GM12891 (cell line): ENCODE data around the gene TUBGCP2.

ENCODE experiments used
- DNase-seq: peaks from one replicate; pipeline ENCODE4 v3.0.0; 2011; ENCODE audit warnings: low spot score; ENCODE audit not compliant: insufficient read length
- FAIRE-seq: peaks from 2 replicates; lab custom pipeline; 2011; peaks lifted over from hg19 to GRCh38; lab: Jason Lieb, UNC
- PAX5 ChIP-seq: IDR thresholded peaks from 2 replicates; pipeline ENCODE4 v1.6.1; 2011; ENCODE audit warnings: low read length, moderate library complexity, mild to moderate bottlenecking; ENCODE audit not compliant: insufficient read depth, severe bottlenecking
- POLR2A ChIP-seq: IDR thresholded peaks from 2 replicates; pipeline ENCODE4 v1.6.1; 2011; ENCODE audit warnings: low read depth, low read length, control low read depth
- POLR2AphosphoS5 ChIP-seq: IDR thresholded peaks from 2 replicates; pipeline ENCODE4 v1.6.1; 2011; ENCODE audit warnings: low read depth, low read length, control low read depth
- POU2F2 ChIP-seq: IDR thresholded peaks from 2 replicates; pipeline ENCODE4 v1.6.1; 2011; ENCODE audit warnings: low read depth, mild to moderate bottlenecking, control low read depth, low read length, moderate library complexity
- SPI1 ChIP-seq: IDR thresholded peaks from 2 replicates; pipeline ENCODE4 v1.6.1; 2011; ENCODE audit warnings: low read depth, low read length, control low read depth
- TAF1 ChIP-seq: IDR thresholded peaks from 2 replicates; pipeline ENCODE4 v1.6.1; 2011; ENCODE audit warnings: low read depth, low read length, control low read depth

Gene TUBGCP2

GRCh38 chr10:133353202-133353959, 44.7 kb upstream of the TUBGCP2 start:
- FAIRE-seq (no peak), DNase-seq (no peak)
- TF ChIP-seq POU2F2 (no peak), TAF1 (no peak), SPI1 (no peak), PAX5 (no peak), POLR2AphosphoS5 (no peak)

DNA sequence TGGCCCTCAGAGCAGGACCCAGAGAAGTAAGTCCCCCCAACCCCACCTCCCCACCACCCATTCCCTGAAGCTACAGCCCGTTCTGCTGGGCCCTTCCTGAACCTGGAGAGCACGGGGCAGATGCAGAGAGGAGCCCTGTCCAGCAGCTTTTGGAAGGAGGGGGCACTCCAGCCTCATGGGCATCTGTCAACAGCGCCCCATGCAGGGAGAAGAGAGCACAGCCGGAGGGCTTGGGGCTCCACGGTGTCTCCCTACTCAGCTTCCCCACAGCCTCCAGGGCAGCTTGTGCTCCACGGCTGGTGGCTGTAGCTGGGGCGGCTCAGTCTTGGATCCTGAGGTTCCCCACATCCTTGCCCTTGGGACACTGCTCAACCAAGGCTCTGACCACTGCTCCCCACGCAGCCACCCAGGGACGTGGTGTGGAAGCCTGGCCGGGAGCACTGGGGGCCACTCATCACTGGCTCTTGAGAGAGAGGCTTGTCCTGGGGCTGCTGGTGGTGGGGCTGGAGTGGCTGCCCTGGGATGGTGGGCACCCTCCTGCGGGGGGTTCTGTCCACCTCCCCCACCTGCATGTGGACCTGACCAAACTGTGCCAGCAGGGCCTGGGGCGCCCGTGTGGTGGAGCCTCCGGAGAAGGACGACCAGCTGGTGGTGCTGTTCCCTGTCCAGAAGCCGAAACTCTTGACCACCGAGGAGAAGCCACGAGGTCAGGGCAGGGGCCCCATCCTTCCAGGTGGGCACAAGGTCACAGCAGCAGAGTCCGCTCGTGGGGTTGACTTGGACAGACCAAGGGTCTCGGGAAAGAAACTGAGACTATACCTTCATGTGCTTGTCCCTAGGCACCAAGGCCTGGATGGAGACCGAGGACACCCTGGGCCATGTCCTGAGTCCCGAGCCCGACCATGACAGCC, 43.0 kb upstream of the TUBGCP2 start:
- no peak for DNase-seq
- FAIRE-seq, result no peak
- TF ChIP-seq POLR2A (no peak), POU2F2 (no peak), TAF1 (no peak), PAX5 (no peak), SPI1 (no peak), POLR2AphosphoS5 (no peak)

DNA sequence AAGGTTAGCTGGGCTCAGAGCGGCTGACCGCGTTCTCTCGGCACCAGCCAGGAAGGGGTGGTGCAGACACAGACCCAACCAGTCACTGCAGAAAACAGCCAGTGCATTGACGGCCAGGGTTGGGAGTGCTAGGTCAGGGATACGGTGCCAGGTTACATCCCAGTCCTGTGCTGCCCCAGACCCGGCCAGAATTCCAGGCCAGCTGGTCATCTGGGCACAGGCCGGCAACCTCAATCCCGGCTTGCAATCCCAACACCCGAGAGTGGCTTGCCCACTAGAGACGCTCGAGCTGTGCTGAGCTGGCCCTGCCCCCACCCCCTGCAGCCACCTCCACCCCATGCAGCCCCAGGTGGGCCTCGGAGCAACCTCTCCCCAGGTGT, 42.3 kb upstream of the TUBGCP2 start:
- FAIRE-seq (no peak), DNase-seq (no peak)
- TF ChIP-seq POLR2AphosphoS5 (no peak), SPI1 (no peak), TAF1 (no peak), POLR2A (no peak), POU2F2 (no peak), PAX5 (no peak)

GRCh38 chr10:133350283-133350949, 41.7 kb upstream of the TUBGCP2 start:
- no peak for TF ChIP-seq POLR2AphosphoS5
- TF ChIP-seq SPI1, result no peak
- TF ChIP-seq POU2F2, result no peak
- no peak for TF ChIP-seq PAX5
- no peak for TF ChIP-seq POLR2A
- TF ChIP-seq TAF1, result no peak
- no peak for FAIRE-seq
- no peak for DNase-seq

DNA sequence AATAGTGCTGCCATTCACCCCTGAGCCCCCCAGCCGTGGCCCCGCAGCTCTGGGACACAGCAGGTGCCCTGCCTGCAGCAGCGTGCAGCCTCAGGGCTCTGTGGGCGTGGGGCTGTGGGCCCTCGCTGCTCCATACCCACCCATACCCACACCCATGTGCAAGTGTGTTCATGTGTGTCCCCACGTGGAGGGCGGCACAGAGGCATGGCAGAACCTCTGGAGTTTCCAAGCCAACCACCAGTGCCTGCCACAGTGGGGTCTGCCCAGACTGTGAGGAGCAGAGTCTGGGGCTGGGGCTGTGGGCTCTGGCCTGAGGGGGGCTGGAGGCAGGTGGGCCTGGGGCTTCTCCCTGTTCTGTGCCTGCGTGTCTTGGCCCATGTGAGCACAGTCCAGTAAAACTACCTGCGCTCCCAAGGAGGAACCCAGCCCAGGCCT, 40.9 kb upstream of the TUBGCP2 start:
- DNase-seq, result no peak
- FAIRE-seq, result no peak
- TF ChIP-seq SPI1 (no peak), POU2F2 (no peak), TAF1 (no peak), POLR2AphosphoS5 (no peak), POLR2A (no peak), PAX5 (no peak)

DNA sequence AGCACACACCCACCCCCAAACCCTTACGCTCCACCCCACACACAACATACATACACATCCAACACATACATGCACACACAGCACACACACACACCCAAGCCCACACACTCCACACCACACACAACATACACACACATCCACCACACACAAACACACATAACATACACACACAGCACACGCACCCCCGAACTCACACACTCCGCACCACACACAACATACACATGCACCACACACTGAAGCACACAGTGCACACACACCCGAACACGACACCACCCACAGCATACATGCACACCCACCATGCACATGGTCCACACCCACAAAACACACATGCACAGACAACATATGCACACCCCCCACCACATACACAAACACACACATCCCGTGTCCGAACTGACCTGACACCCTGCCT, 40.5 kb upstream of the TUBGCP2 start:
- TF ChIP-seq PAX5, result no peak
- no peak for DNase-seq
- FAIRE-seq, result peak; percentile 81

DNA sequence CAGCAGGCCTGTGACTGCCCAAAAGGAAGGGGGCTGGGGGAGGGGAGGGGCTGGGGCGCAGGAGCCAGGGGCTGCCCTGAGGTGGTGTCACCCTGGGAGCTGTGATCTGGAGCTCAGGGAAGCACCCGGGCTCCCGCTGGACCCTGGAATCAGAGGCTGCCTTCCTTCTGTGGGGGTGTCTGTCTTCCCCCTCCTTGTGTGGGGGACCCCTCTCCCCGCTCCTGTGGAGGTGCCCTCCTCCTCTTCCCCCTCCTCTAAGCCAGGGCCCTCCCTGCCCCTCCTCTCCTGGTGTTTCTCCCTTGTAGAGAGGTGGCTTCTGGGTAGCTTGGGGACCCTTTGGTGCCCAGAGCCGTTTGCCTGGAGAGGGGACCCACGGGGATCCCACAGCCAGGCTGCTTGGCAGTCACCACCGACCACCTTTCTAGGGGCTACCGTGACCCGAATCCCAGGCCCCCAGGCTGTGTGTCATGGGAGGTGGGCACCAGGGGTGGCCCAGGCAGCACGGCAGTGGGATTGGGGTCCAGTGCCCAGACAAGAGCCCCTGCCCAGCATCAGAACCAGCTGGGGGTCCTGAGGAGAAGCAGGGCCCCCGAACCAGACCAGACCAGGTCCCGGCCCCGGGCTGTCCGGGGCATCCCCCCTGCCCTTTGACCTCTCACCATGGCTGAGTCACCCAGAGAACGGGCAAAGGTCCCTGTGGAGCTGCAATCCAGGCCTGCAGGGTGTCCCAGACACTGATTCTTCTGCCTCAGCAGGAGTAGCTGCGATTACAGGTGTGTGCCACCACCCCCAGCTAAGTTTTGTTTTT, 39.2 kb upstream of the TUBGCP2 start:
- FAIRE-seq, result no peak
- TF ChIP-seq POLR2A (no peak), SPI1 (no peak), PAX5 (no peak), TAF1 (no peak), POLR2AphosphoS5 (no peak), POU2F2 (no peak)
- no peak for DNase-seq

DNA sequence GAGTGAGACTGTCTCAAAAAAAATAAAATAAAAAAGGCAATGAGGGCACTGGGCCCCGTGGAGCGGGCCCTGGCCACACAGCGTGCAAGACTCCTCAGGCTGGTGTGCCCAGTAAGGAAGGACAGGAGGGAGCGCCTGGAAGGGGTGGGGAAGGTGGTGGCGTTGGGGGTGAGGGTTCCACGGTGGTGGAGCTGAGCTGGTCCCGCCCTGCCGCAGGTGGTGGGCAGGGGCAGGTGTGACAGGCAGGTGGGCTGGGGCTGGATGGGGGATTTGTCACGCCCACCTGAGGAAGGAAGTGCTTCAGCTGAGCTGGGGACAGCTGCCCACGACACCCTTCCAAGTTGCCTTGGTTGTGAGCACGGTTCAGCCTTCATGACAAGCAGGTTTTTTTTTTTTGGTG, 37.7 kb upstream of the TUBGCP2 start:
- TF ChIP-seq SPI1, result no peak
- no peak for TF ChIP-seq POU2F2
- TF ChIP-seq PAX5, result no peak
- no peak for TF ChIP-seq TAF1
- TF ChIP-seq POLR2AphosphoS5, result no peak
- no peak for TF ChIP-seq POLR2A
- DNase-seq, result no peak
- no peak for FAIRE-seq

DNA sequence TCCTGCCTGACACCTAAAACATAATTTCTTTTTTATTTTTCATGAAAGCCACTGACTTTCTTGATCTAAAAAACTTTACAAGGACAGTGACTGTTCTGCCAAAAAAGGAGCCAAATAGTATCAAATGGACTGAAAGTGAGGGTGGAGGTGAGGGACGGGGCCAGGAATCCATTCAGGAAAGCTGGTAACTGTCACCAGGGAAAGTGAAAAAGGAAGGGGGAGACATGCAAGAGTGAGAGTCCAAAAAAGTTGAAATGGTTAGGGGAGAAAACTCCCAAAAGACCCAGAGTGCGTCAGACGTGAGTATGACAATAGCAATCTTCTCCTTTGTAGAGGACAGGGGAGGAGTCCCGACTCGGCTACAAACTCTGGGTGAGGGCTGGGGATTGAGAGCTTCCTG, 35.6 kb upstream of the TUBGCP2 start:
- DNase-seq, result no peak
- no peak for TF ChIP-seq TAF1
- TF ChIP-seq POLR2AphosphoS5, result no peak
- TF ChIP-seq SPI1, result no peak
- TF ChIP-seq PAX5, result no peak
- no peak for TF ChIP-seq POU2F2
- no peak for TF ChIP-seq POLR2A
- no peak for FAIRE-seq
